ENCODE results near the gene MLF1.

Gene MLF1

GRCh38 chr3:158570999-158571702 lies at the start of gene MLF1:
MLF1 (plus strand) TSS chr3:158571194; CDS start chr3:158571301, 107 bp downstream.
- TF ChIP-seq, protein P1, sequence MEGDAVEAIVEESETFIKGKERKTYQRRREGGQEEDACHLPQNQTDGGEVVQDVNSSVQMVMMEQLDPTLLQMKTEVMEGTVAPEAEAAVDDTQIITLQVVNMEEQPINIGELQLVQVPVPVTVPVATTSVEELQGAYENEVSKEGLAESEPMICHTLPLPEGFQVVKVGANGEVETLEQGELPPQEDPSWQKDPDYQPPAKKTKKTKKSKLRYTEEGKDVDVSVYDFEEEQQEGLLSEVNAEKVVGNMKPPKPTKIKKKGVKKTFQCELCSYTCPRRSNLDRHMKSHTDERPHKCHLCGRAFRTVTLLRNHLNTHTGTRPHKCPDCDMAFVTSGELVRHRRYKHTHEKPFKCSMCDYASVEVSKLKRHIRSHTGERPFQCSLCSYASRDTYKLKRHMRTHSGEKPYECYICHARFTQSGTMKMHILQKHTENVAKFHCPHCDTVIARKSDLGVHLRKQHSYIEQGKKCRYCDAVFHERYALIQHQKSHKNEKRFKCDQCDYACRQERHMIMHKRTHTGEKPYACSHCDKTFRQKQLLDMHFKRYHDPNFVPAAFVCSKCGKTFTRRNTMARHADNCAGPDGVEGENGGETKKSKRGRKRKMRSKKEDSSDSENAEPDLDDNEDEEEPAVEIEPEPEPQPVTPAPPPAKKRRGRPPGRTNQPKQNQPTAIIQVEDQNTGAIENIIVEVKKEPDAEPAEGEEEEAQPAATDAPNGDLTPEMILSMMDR (conservative IDR thresholded peaks at IDR 0.05; ENCODE audit: low read length) = no peak
- no peak for TF ChIP-seq EZH2phosphoT487 (IDR thresholded peaks at IDR 0.05; ENCODE audit: borderline replicate concordance)

GRCh38 chr3:158522221-158523136 lies 48.5 kb upstream of the MLF1 start:
- H3K4me2 ChIP-seq (ENCODE audit: low read depth, low read length, poor library complexity, severe bottlenecking) = no peak overlapping the region
- no peak overlapping the region for H3K4me3 ChIP-seq (ENCODE audit: low read length, poor library complexity, severe bottlenecking)
- H3K79me2 ChIP-seq (ENCODE audit: insufficient read depth, low read length) = no peaks in the 10 kb centered on the region
- H3K4me1 ChIP-seq (ENCODE audit: insufficient read depth, low read length, poor library complexity, severe bottlenecking) = no peaks in the 10 kb centered on the region
- H3K9me3 ChIP-seq (ENCODE audit: insufficient read depth, low read depth, low read length) = no peaks in the 10 kb centered on the region
- H3K9ac ChIP-seq (ENCODE audit: low read depth, low read length, poor library complexity, severe bottlenecking) = no peak overlapping the region
- no peaks in the 10 kb centered on the region for H3K9me2 ChIP-seq (replicated peaks; ENCODE audit: low read depth, low read length)
- H3K27me3 ChIP-seq (ENCODE audit: insufficient read depth, low read length, poor library complexity, severe bottlenecking) = no peaks in the 10 kb centered on the region
- H2AFZ ChIP-seq (ENCODE audit: low read length) = no peak overlapping the region
- H4K20me1 ChIP-seq (ENCODE audit: insufficient read depth, low read length, poor library complexity, severe bottlenecking) = no peaks in the 10 kb centered on the region
- TF ChIP-seq, protein P1 (conservative IDR thresholded peaks at IDR 0.05; ENCODE audit: low read length) = no peak
- no peak for TF ChIP-seq EZH2phosphoT487 (IDR thresholded peaks at IDR 0.05; ENCODE audit: borderline replicate concordance)
- H3K36me3 ChIP-seq (ENCODE audit: insufficient read depth, low read length) = no peaks in the 10 kb centered on the region
- no peaks in the 10 kb centered on the region for H3F3A ChIP-seq (ENCODE audit: low read depth)

More at GRCh38 chr3:158570999-158571702, at the start of gene MLF1:
- Histone ChIP-seq H3F3A (ENCODE audit: low read depth) (no peaks in the 10 kb centered on the region), H4K20me1 (ENCODE audit: insufficient read depth, low read length, poor library complexity, severe bottlenecking) (no peaks in the 10 kb centered on the region), H3K27me3 (ENCODE audit: insufficient read depth, low read length, poor library complexity, severe bottlenecking) (no peaks in the 10 kb centered on the region), H3K79me2 (ENCODE audit: insufficient read depth, low read length) (no peaks in the 10 kb centered on the region), H3K9me3 (ENCODE audit: insufficient read depth, low read depth, low read length) (no peaks in the 10 kb centered on the region), H3K9ac (ENCODE audit: low read depth, low read length, poor library complexity, severe bottlenecking) (no peak within 1 kb of the TSS), H3K36me3 (ENCODE audit: insufficient read depth, low read length) (no peaks in the 10 kb centered on the region), H3K9me2 (replicated peaks; ENCODE audit: low read depth, low read length) (no peaks in the 10 kb centered on the region), H3K4me3 (ENCODE audit: low read length, poor library complexity, severe bottlenecking) (no peak within 1 kb of the TSS), H3K4me2 (ENCODE audit: low read depth, low read length, poor library complexity, severe bottlenecking) (no peak within 1 kb of the TSS), H3K4me1 (ENCODE audit: insufficient read depth, low read length, poor library complexity, severe bottlenecking) (no peaks in the 10 kb centered on the region), H2AFZ (ENCODE audit: low read length) (no peak within 1 kb of the TSS)

GRCh38 chr3:158528076-158528674 lies 42.8 kb upstream of the MLF1 start:
- no peaks in the 10 kb centered on the region for H3K4me1 ChIP-seq (ENCODE audit: insufficient read depth, low read length, poor library complexity, severe bottlenecking)
- H3K79me2 ChIP-seq (ENCODE audit: insufficient read depth, low read length) = no peaks in the 10 kb centered on the region
- no peaks in the 10 kb centered on the region for H3K27me3 ChIP-seq (ENCODE audit: insufficient read depth, low read length, poor library complexity, severe bottlenecking)
- no peaks in the 10 kb centered on the region for H3K36me3 ChIP-seq (ENCODE audit: insufficient read depth, low read length)
- no peaks in the 10 kb centered on the region for H3F3A ChIP-seq (ENCODE audit: low read depth)
- H3K9ac ChIP-seq (ENCODE audit: low read depth, low read length, poor library complexity, severe bottlenecking) = no peak overlapping the region
- H2AFZ ChIP-seq (ENCODE audit: low read length) = no peak overlapping the region
- TF ChIP-seq EZH2phosphoT487 (IDR thresholded peaks at IDR 0.05; ENCODE audit: borderline replicate concordance) = no peak
- TF ChIP-seq, protein P1 (conservative IDR thresholded peaks at IDR 0.05; ENCODE audit: low read length) = no peak
- no peaks in the 10 kb centered on the region for H4K20me1 ChIP-seq (ENCODE audit: insufficient read depth, low read length, poor library complexity, severe bottlenecking)
- no peaks in the 10 kb centered on the region for H3K9me2 ChIP-seq (replicated peaks; ENCODE audit: low read depth, low read length)
- H3K9me3 ChIP-seq (ENCODE audit: insufficient read depth, low read depth, low read length) = no peaks in the 10 kb centered on the region
- H3K4me2 ChIP-seq (ENCODE audit: low read depth, low read length, poor library complexity, severe bottlenecking) = no peak overlapping the region
- H3K4me3 ChIP-seq (ENCODE audit: low read length, poor library complexity, severe bottlenecking) = no peak overlapping the region
